Left hindlimb (tissue), 1 donor: Measurements from ENCODE around the gene ATP5PO.
"Not testable (repeated sequence)": the region's sequence is repeated elsewhere in the genome, so short reads cannot be mapped to it uniquely, and the experiment has no call there.

Experiments used
- DNase-seq: peaks from one replicate; pipeline ENCODE4 v3.0.0-alpha.2; 2018

ATP5PO gene

GRCh38 chr21:33897739-33898138, 17.9 kb downstream of the ATP5PO start:
- no peak for DNase-seq

GRCh38 chr21:33897098-33897497, 18.5 kb downstream of the ATP5PO start:
- no peak for DNase-seq

- no peak for DNase-seq
Observed at GRCh38 chr21:33896691-33897090, 18.9 kb downstream of the ATP5PO start.

GRCh38 chr21:33895356-33895755, 20.2 kb downstream of the ATP5PO start:
- no peak for DNase-seq

- DNase-seq, result peak; percentile 92
Observed at GRCh38 chr21:33894736-33895288, 20.8 kb downstream of the ATP5PO start.

- DNase-seq, result no peak
Observed at GRCh38 chr21:33893917-33894316, 21.7 kb downstream of the ATP5PO start.

- no peak for DNase-seq
Observed at GRCh38 chr21:33892853-33893252, 22.8 kb downstream of the ATP5PO start.

- no peak for DNase-seq
Observed at GRCh38 chr21:33890187-33890586, 25.4 kb downstream of the ATP5PO start.

GRCh38 chr21:33886321-33886720, 29.3 kb downstream of the ATP5PO start:
- no peak for DNase-seq

- no peak for DNase-seq
Observed at GRCh38 chr21:33885172-33885514, 30.5 kb downstream of the ATP5PO start.

- DNase-seq, result no peak
Observed at GRCh38 chr21:33884376-33885171, 31.0 kb downstream of the ATP5PO start.

- no peak for DNase-seq
Observed at GRCh38 chr21:33883118-33883517, 32.5 kb downstream of the ATP5PO start.

GRCh38 chr21:33881689-33882440, 33.7 kb downstream of the ATP5PO start:
- DNase-seq, result no peak

GRCh38 chr21:33880626-33881025, 35.0 kb downstream of the ATP5PO start:
- no peak for DNase-seq

- no peak for DNase-seq
Observed at GRCh38 chr21:33878824-33879223, 36.8 kb downstream of the ATP5PO start.

- no peak for DNase-seq
Observed at GRCh38 chr21:33875026-33875695, 40.4 kb downstream of the ATP5PO start.

GRCh38 chr21:33874161-33874560, 41.4 kb downstream of the ATP5PO start:
- DNase-seq, result no peak

- DNase-seq, result no peak
Observed at GRCh38 chr21:33872881-33873515, 42.6 kb downstream of the ATP5PO start.

GRCh38 chr21:33871171-33871570, 44.4 kb downstream of the ATP5PO start:
- no peak for DNase-seq

- DNase-seq, result no peak
Observed at GRCh38 chr21:33870768-33871167, 44.8 kb downstream of the ATP5PO start.

- DNase-seq, result no peak
Observed at GRCh38 chr21:33869873-33870272, 45.7 kb downstream of the ATP5PO start.

GRCh38 chr21:33867868-33868267, 47.7 kb downstream of the ATP5PO start:
- not testable (repeated sequence) for DNase-seq

- DNase-seq, result no peak
Observed at GRCh38 chr21:33866826-33867225, 48.8 kb downstream of the ATP5PO start.
